ENCODE data around the gene SMARCA2. TPM values are rescaled to one million over a fixed set of nuclear protein-coding genes. Genes with fewer than 3 reads are reported as not detected.

Gene SMARCA2
- 100 to 1,000 TPM; 236 to 238 TPM for total RNA-seq
- 10 to 100 TPM; 36.1 to 78.7 (median 37.9) TPM for polyA plus RNA-seq
- 106 to 573 (median 370) reads per million in 6 experiments for total RNA-seq

- H3K27ac Mint-ChIP-seq: peak within 1 kb of the TSS; percentile 95 to 100 (median 99)
- ATAC-seq: peak; percentile 76 to 80
- POLR2A ChIA-PET: interaction anchor here (0.8 to 6.0 kb wide), 14 partner anchors 10 to 1511 kb away, joined by 3 to 71 read pairs (median 5); partner anchors contain the start of genes PUM3 and RFX3
- peaks cover 0 to 6% (median 0%) of the 10 kb centered on the region in 3 donors for H3K36me3 Mint-ChIP-seq
- DNase-seq: peak; percentile 92 to 98 (median 97)
- peak within 1 kb of the TSS; percentile 93 to 100 (median 99) for H3K4me3 Mint-ChIP-seq
- H3K4me1 Mint-ChIP-seq: peaks cover 15 to 39% (median 30%) of the 10 kb centered on the region in 4 donors
- H3K27me3 Mint-ChIP-seq: peaks cover 0 to 6% (median 0%) of the 10 kb centered on the region in 5 donors
- H3K9me3 Mint-ChIP-seq: peaks cover 0 to 2% (median 0%) of the 10 kb centered on the region in 9 donors
These were observed at the start of gene SMARCA2 for GRCh38 chr9:2014696-2015580. Gene SMARCA2, plus strand, starts transcription at chr9:2015347. Its CDS starts 13,676 bp downstream, at chr9:2029023.

DNA sequence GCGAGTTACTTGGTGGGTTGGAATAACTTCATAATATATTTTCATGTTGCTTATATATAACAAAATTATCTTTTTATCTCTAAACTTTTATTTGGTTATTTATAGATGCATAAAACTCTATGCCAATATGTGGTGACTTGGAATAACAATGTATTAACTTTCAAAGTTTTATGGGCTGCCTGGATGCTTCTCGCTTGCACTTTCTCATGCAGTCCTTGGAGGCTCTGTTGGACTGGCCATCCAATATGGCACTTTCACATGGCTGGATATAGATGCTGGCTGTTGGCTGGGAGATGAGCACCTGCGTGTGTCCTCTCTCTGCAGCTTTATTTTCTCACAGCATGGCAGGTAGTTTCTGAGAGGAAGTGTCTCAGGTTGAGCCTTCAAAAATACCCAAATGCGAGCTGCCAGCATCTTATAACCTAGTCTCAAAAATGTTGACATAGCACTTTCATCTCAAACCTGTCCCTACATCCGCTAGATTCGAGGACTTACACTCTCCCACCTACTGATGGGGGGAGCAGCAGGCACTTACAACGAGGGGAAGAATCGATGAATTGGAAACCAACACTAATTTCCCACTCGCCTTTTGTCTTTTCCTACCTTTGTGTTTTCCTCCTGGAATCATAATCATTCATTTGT lies 48.3 kb upstream of the SMARCA2 start:
- Mint-ChIP-seq H3K27ac (no peak overlapping the region), H3K9me3 (peaks cover 0 to 4% (median 0%) of the 10 kb centered on the region in 9 donors), H3K4me1 (no peaks in the 10 kb centered on the region), H3K4me3 (no peak overlapping the region), H3K27me3 (peaks cover 0 to 3% (median 2%) of the 10 kb centered on the region in 5 donors), H3K36me3 (peaks cover 0 to 3% (median 2%) of the 10 kb centered on the region in 3 donors)
- DNase-seq (no peak), ATAC-seq (no peak)
- POLR2A ChIA-PET: no interaction called here

DNA sequence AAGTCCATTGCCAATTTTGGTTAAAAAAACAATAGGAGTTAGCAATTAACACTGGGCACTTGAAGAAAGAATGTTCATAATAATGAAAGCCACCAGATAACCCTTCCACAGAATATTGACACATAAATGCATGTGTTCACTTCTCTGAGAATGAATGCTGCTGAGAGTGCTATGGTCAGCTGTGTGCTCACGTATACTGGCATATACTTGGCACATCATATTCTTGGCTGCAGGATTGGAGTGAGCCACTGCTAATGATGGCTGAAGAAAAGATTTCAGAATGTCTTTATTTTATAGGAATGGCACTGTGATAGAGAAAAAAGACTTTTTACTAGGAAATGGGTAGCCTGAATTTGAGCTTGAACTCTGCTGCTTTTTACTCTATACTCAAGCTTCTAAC lies 46.0 kb upstream of the SMARCA2 start:
- ATAC-seq (no peak), DNase-seq (no peak)
- H3K4me1 Mint-ChIP-seq: no peaks in the 10 kb centered on the region
- no peak overlapping the region for H3K4me3 Mint-ChIP-seq
- H3K27ac Mint-ChIP-seq: no peak overlapping the region
- POLR2A ChIA-PET: no interaction called here
- H3K27me3 Mint-ChIP-seq: peaks cover 0 to 3% (median 2%) of the 10 kb centered on the region in 5 donors
- peaks cover 0 to 19% (median 4%) of the 10 kb centered on the region in 9 donors for H3K9me3 Mint-ChIP-seq
- peaks cover 0 to 14% (median 8%) of the 10 kb centered on the region in 3 donors for H3K36me3 Mint-ChIP-seq

- H3K27me3 Mint-ChIP-seq: peaks cover 0 to 3% (median 0%) of the 10 kb centered on the region in 5 donors
- DNase-seq: no peak
- POLR2A ChIA-PET: no interaction called here
- H3K4me3 Mint-ChIP-seq: no peak overlapping the region
- no peak overlapping the region for H3K27ac Mint-ChIP-seq
- no peaks in the 10 kb centered on the region for H3K4me1 Mint-ChIP-seq
- H3K9me3 Mint-ChIP-seq: peaks cover 0 to 19% (median 4%) of the 10 kb centered on the region in 9 donors
- peaks cover 0 to 14% (median 8%) of the 10 kb centered on the region in 3 donors for H3K36me3 Mint-ChIP-seq
- no peak for ATAC-seq
These were observed 45.2 kb upstream of the SMARCA2 start for GRCh38 chr9:1969898-1970297.

DNA sequence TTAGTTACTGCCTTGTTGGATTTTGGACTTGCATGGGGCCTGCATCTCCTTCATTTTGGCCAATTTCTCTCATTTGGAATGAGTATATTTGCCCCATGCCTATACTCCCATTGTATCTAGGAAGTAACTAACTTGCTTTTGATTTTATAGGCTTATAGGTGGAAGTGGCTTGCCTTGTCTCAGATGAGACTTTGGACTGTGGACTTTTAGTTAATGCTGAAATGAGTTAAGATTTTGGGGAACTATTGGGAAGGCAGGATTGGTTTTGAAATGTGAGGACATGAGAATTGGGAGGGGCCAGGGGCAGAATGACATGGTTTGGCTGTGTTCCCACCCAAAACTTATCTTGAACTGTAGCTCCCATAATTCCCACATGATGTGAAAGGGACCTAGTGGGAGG lies 42.5 kb upstream of the SMARCA2 start:
- ATAC-seq: no peak
- peaks cover 0 to 14% (median 8%) of the 10 kb centered on the region in 3 donors for H3K36me3 Mint-ChIP-seq
- H3K27me3 Mint-ChIP-seq: peaks cover 0 to 2% (median 0%) of the 10 kb centered on the region in 5 donors

DNA sequence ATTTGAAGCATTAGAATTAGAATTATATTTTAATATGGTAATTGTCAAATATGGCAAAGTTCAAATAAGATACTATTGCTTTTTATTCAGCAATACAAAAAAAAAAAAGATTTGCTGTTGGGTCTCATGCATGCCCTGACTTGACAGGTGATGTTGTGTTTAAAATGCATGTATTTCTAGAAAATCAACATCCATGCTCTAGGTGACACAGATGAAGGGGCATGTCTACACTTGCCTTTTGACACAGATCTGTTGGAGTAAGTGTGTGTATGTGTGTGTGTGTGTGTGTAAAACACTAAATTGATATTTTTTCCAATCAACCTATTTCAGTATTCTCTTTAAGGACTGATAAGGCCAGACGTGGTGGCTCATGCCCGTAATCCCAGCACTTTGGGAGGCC lies 38.1 kb upstream of the SMARCA2 start:
- H3K36me3 Mint-ChIP-seq: peaks cover 0 to 11% (median 5%) of the 10 kb centered on the region in 3 donors
- ATAC-seq (no peak), DNase-seq (no peak)
- no peak overlapping the region for H3K27ac Mint-ChIP-seq
- peaks cover 0 to 14% (median 4%) of the 10 kb centered on the region in 9 donors for H3K9me3 Mint-ChIP-seq
- H3K4me1 Mint-ChIP-seq: no peaks in the 10 kb centered on the region
- POLR2A ChIA-PET: no interaction called here
- H3K4me3 Mint-ChIP-seq: no peak overlapping the region
- H3K27me3 Mint-ChIP-seq: peaks cover 0 to 2% (median 0%) of the 10 kb centered on the region in 5 donors

More for the DNA sequence above, 42.5 kb upstream of the SMARCA2 start:
- H3K4me1 Mint-ChIP-seq: no peaks in the 10 kb centered on the region
- H3K4me3 Mint-ChIP-seq: no peak overlapping the region
- peaks cover 0 to 19% (median 4%) of the 10 kb centered on the region in 9 donors for H3K9me3 Mint-ChIP-seq
- no peak for DNase-seq
- POLR2A ChIA-PET: no interaction called here
- H3K27ac Mint-ChIP-seq: no peak overlapping the region

DNA sequence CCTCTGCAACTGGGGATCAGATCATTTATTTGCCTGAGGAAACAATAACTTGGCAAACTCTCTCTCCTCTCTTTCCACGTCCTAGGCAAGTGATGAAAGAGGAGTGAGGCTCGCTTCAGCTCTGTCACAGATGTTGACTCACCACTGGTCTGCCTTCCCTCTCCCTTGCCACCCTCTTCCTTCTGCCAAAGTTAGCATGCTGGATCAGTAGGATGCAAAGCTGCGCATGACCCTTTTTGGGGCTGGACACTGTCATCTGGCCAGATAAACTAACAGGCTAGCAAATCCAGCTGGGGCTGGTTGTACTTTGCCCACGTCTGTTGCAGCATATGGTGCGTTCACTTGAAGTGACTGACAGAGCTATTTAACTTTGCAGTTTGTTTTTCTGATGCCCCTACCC lies 36.2 kb upstream of the SMARCA2 start:
- POLR2A ChIA-PET: no interaction called here
- Mint-ChIP-seq H3K4me3 (no peak overlapping the region), H3K36me3 (no peaks in the 10 kb centered on the region), H3K4me1 (no peaks in the 10 kb centered on the region), H3K9me3 (no peaks in the 10 kb centered on the region), H3K27me3 (peaks cover 0 to 2% (median 0%) of the 10 kb centered on the region in 5 donors), H3K27ac (no peak overlapping the region)
- ATAC-seq (no peak), DNase-seq (no peak)

DNA sequence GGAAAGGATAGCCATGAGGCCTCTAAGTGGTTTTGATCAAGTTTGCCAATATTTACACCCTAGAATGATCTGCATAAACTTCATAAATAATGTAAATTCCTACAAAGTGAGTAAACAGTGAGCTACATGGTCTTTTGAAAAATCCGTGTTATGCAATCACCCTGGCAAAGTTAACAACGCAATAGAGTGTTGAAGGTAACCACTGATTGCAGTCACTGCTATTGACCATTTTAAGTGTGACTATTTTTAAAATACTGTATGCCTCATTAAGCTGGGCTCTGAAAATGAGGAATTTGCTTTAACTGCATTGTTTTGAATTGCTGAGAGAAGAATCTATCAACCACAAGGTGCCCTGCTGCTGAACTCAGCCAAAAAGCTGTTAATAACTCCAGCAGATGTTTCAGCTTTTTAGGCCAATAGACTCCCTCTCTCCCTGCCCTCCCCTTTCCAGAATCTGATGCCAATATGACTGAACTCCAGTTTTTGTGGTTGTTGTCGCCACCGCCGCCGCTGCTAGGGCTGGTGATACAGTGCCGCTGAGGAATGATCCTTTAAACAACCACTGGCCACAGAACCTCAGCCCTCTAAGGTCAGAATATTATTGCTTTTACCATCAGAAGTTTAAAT lies 35.3 kb upstream of the SMARCA2 start:
- POLR2A ChIA-PET: interaction anchor here (0.6 kb wide), 1 partner anchor 1376 kb away, joined by 3 read pairs; no protein-coding TSS in a partner anchor
- no peak overlapping the region for H3K27ac Mint-ChIP-seq

DNA sequence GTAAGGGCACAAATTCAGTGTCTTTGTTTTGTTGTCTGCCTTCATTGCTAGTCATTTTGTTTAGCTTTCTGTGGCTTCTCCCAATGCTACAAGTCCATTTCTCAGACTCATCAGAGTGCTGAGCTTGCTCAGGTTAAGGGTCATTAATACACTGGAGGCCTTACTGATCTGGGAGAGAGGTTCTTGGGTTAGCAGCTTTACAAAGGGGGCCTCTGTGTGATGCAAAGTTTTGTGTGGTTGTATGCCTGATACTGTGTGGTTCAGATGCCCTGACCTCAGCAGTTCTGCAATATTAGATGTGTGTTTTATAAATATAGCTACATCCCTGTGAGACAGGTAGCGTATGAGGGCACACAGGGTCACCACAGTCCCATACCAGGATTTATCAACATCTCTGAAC lies 34.8 kb upstream of the SMARCA2 start:
- Mint-ChIP-seq H3K4me1 (no peaks in the 10 kb centered on the region), H3K27me3 (peaks cover 0 to 3% (median 0%) of the 10 kb centered on the region in 5 donors), H3K4me3 (no peak overlapping the region), H3K9me3 (no peaks in the 10 kb centered on the region), H3K36me3 (no peaks in the 10 kb centered on the region), H3K27ac (no peak overlapping the region)
- ATAC-seq (no peak), DNase-seq (no peak)
- POLR2A ChIA-PET: no interaction called here

More for the DNA sequence above, 35.3 kb upstream of the SMARCA2 start:
- no peaks in the 10 kb centered on the region for H3K4me1 Mint-ChIP-seq
- H3K9me3 Mint-ChIP-seq: no peaks in the 10 kb centered on the region
- H3K36me3 Mint-ChIP-seq: no peaks in the 10 kb centered on the region
- no peak for DNase-seq
- H3K4me3 Mint-ChIP-seq: no peak overlapping the region
- no peak for ATAC-seq
- peaks cover 0 to 2% (median 0%) of the 10 kb centered on the region in 5 donors for H3K27me3 Mint-ChIP-seq

DNA sequence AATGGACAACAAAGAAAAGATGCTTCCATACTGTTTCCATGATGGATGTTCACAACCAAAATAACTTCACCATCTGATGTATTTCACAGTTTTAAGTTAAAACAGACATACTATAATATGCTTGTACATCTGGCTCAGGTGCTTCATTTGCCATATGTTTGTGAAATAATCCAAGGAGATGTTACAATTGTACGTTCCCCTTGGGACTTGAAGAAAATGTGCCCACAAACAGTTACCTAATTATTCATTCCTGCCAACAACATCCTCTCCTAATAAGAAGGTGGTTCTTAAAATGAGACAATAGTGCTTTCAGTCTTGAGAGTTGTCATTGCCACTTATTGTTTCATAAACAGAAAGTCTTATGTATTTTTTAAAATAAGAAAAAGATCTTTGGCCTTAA lies 33.1 kb upstream of the SMARCA2 start:
- Mint-ChIP-seq H3K4me1 (no peaks in the 10 kb centered on the region), H3K9me3 (no peaks in the 10 kb centered on the region), H3K36me3 (no peaks in the 10 kb centered on the region), H3K27ac (no peak overlapping the region), H3K4me3 (no peak overlapping the region), H3K27me3 (peaks cover 0 to 3% (median 0%) of the 10 kb centered on the region in 5 donors)
- POLR2A ChIA-PET: no interaction called here
- ATAC-seq (no peak), DNase-seq (no peak)

GRCh38 chr9:1986341-1986740 lies 28.8 kb upstream of the SMARCA2 start:
- H3K36me3 Mint-ChIP-seq: no peaks in the 10 kb centered on the region
- DNase-seq (no peak), ATAC-seq (no peak)
- peaks cover 0 to 5% (median 0%) of the 10 kb centered on the region in 4 donors for H3K4me1 Mint-ChIP-seq
- no peak overlapping the region for H3K4me3 Mint-ChIP-seq
- no peak overlapping the region for H3K27ac Mint-ChIP-seq
- H3K27me3 Mint-ChIP-seq: peaks cover 0 to 4% (median 1%) of the 10 kb centered on the region in 5 donors
- no peaks in the 10 kb centered on the region for H3K9me3 Mint-ChIP-seq
- POLR2A ChIA-PET: no interaction called here

DNA sequence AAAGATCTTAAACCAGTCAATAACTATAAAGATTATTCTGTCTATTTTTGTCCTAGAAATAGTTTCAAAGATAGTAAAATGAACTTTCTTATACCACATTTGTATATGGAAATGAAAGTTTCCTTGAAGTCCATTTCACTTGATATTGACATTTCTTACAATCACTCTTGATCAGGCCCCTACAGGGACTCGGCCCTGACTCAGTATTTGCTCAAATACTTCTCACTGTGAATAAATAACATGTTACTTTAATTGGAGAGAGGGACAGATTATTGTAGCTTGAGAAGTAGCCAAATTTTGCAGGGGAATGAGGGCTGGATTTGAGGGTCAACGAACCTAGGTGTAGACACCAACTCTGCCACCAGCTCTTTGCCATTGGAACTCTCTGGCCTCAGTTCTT lies 25.6 kb upstream of the SMARCA2 start:
- Mint-ChIP-seq H3K9me3 (no peaks in the 10 kb centered on the region), H3K4me1 (peaks cover 0 to 5% (median 0%) of the 10 kb centered on the region in 4 donors), H3K27me3 (peaks cover 0 to 4% (median 1%) of the 10 kb centered on the region in 5 donors), H3K4me3 (no peak overlapping the region), H3K27ac (no peak overlapping the region), H3K36me3 (no peaks in the 10 kb centered on the region)
- POLR2A ChIA-PET: no interaction called here
- ATAC-seq: no peak
- no peak for DNase-seq
